GM21381 (cell line): Measurements from ENCODE around the gene BRS3.
"Not testable (repeated sequence)": the region's sequence is repeated elsewhere in the genome, so short reads cannot be mapped to it uniquely, and the experiment has no call there.

ENCODE experiments used
- ATAC-seq: cut with Tn5 transposase; IDR thresholded peaks from one replicate; pipeline ENCODE4 v1.9.1; 2021; ENCODE audit warnings: mild to moderate bottlenecking, moderate library complexity; ENCODE audit not compliant: unreplicated experiment

The BRS3 gene

DNA sequence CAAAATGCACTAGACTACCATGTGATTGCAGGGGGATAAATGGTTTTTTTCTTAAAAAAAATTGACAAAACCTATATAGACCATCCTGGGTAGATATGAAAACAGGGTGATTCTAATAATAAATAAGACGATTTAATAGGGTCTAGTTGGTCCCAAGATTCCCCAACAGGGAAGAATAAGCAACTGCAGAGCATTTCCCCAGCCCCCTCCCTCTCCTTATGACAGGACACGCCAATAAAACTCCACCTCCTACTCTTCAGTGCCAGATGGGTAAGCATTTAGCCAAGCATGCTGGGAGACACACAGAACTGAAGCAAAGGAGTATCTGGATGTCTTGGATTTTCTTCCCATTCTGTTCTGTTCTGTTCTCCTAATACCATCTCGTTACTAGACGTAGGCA lies at the start of gene BRS3:
TSS of gene BRS3 (plus strand) at position 301 of the 400 bp plus-strand sequence. CDS start 168 bp downstream, outside the sequence.
- no peak for ATAC-seq

DNA sequence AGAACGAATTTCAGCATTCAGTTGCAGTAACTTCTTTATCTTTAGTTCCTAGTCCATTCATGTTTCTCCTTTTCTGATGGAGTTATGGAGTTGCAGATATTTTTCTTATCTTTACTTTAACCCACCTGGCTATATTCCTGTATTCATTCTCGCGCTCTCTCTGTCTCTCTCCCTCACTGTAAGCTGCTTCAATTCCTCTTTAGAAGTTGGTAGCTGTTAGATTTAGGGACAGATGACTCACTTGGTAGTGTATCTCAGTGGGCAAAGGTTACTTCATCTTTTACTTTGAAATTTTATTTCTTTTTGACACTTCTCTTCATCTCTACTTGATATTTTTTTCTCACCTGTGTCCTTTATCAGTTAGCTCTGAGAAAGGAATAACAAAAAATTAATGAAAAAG lies 49.6 kb upstream of the BRS3 start:
- no peak for ATAC-seq

DNA sequence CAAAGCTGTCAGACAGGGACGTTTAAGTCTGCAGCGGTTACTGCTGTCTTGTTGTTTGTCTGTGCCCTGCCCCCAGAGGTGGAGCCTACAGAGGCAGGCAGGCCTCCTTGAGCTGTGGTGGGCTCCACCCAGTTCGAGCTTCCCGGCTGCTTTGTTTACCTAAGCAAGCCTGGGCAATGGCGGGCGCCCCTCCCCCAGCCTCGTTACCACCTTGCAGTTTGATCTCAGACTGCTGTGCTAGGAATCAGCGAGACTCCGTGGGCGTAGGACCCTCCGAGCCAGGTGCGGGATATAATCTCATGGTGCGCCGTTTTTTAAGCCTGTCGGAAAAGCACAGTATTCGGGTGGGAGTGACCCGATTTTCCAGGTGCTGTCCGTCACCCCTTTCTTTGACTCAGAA lies 42.1 kb upstream of the BRS3 start:
- ATAC-seq, result not testable (repeated sequence)

- ATAC-seq, result no peak
Measured at GRCh38 chrX:136446208-136446607, 41.5 kb upstream of the BRS3 start.

DNA sequence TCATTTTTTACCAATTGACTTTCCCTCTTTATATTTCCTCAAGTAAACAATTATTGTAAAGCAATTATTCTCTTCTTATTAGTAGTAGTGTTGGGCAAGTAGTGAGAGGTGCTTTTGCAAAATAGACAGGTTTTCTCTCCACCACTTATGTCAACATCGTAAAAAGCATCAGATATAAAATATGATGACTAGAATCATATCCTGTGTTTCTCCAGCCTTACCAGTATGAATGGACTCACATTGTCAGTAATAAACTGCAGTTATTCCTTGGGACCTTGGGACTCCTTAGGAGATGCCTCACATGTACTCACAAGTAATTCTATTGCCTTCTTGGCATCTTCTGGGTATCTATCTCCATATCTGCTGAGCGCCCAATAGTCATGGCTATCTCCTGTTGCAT lies 40.4 kb upstream of the BRS3 start:
- no peak for ATAC-seq

DNA sequence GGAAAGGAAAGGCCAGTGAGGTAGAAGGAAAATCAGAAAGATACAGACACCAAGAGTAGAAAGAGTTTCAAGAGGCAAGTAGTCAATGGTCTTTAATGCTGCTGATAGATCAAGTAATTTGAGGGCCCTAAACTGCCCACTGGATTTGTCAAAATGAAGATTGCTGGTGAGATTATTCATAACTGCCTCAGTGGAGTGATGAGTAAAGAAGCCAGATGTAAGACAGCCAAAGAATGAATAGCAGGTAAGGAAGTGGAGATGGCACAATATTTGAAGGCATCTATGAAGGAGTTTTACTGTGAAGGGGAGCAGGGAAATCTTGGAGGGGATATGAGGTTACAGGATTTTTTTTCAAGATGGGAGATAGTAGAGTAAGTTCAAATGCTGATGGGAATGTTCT lies 39.8 kb upstream of the BRS3 start:
- no peak for ATAC-seq

DNA sequence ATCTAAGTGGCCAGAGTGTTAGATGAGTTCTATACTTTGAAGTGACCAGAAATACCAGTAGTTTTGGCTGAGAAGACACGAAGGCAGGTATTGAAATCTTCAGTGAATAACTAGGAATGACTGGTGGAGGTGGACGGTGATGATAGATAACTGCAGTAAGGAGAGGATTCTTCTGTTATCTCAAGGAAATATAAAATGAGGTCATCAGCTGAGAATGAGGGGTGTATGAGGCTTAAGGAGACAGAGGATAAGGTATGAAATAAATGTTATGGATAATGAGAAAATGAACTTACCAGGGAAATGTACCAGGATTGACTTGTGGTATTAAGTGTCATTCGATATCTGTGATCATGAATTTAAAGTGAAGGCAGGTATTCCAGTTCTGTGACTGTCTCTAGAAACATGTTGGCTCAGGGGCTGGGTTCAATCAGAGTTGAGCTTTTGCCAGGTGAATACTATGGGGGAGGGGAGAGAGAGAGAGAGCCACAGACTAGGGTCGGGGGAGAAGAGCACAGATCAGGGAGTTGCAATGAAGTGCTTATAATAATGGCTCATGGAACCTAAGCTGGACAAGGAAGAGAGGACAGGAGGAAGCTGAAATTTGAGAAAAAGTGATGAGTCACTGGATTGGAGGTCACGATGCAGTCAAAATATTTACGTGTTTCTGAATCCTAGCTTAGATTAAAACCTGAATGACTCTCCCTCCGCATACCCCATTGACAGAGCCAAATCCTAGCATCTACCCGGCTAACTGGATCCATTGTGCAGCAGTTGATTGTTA lies 37.5 kb upstream of the BRS3 start:
- ATAC-seq, result no peak

GRCh38 chrX:136452614-136453013 lies 35.1 kb upstream of the BRS3 start:
- no peak for ATAC-seq

DNA sequence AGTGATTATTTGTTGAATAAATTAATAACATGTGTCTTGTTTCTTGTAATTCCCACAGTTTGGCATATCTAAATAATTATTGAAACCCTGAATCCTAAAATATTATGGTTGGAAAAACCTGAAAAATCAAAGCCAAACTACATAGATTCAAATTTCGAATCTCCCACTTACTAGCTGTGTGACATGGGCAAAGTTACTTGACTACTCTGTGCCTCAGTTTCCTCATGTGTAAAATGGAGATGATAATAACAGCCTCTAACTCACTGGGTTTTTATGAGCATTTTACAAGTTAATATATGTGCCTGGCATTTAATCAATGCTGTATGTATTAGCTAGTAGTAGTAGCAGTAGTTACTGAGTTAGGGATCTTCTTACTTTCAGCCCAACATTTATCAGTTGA lies 34.6 kb upstream of the BRS3 start:
- no peak for ATAC-seq

DNA sequence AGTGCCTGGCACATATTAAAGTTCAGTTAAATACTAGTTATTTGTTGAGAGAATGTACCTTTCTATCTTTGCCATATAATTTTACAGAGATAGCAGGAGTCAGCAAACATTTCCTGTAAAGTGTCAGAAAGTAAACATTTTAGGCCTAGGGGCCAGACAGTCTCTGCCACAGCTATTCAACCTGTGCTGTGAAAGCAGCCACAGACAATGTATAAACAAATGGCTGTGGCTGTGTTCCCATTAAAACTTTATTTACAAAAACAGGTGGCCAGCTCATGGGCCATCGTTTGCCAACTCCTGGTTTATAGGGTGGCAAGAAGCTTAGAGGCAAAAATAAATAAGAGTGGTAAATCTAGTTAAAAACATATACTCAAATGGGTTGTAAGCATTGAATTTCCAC lies 34.0 kb upstream of the BRS3 start:
- ATAC-seq, result no peak

DNA sequence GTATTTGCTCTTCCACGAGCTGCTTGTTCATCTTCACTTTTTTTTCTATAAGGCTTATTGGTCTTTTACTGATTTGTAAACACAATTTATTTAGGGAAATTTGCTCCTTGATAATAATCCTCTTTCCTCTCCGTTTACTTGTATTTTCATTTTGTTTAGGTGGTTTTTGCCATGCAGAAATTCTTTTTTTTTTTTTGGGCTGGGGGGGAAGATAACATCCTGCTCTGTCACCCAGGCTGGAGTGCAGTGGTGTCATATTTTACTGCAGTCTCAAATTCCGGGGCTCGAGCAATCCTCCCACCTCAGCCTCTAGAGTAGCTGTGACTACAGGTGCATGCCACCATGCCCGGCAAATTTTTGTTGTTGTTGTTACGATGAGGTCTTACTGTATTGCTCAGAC lies 31.6 kb upstream of the BRS3 start:
- no peak for ATAC-seq

- ATAC-seq, result no peak
Measured at GRCh38 chrX:136457303-136457917, 30.3 kb upstream of the BRS3 start.

- no peak for ATAC-seq
Measured at GRCh38 chrX:136464589-136464988, 23.2 kb upstream of the BRS3 start.

DNA sequence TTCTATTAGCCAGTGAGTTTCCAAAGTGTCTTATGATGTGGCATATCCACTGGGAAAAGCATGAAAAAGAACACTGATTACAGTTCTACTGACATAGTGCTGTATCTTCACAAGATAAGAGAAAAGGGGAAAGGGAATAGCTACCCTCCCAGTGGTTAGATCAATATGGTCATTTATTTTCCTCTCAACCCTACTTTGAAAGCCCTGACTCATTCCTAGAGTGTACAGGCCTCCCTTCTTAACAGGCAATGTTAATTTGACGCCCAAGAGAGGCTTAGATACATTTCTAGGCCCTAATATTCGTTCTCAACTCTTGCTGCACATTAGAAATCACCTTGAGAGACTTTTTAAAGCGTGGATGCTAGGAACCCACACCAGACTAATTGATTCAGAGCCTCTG lies 20.4 kb upstream of the BRS3 start:
- ATAC-seq, result no peak

DNA sequence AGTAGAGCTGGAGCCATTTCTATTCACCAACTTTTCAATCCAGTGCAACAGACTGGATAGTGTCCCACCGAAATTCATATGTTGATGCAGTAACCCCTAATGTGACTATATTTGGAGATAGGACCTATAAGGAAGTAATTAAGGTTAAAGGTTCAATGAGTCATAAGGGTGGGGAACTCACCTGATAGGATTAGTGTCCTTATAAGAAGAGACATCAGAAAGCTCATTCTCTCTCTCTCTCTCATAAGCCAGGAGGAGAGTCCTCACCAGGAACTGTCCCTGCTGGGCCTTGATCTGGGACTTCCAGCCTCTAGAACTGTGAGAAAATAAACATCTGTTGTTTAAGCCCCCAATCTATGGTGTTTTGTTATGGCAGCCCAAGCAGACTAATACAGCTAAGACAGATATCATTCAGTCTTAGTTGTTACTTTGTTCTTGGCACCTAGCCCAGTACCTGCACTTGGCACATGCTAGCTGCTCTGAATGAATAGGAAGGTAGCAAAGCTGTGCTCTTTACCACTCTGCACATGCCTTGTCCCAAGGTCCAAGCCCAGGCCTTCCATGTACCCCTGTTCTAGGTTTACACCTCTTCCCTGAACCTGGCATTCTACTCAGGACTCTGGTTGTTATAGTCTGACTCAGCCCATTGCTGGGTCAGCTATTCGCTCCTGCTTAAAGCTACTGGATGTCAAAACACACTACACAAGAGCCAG lies 19.2 kb upstream of the BRS3 start:
- ATAC-seq, result no peak

- ATAC-seq, result no peak
Measured at GRCh38 chrX:136473663-136474062, 14.1 kb upstream of the BRS3 start.

GRCh38 chrX:136475236-136475635 lies 12.5 kb upstream of the BRS3 start:
- no peak for ATAC-seq

- no peak for ATAC-seq
Measured at GRCh38 chrX:136476501-136476900, 11.2 kb upstream of the BRS3 start.

- ATAC-seq, result no peak
Measured at GRCh38 chrX:136477026-136477425, 10.7 kb upstream of the BRS3 start.

DNA sequence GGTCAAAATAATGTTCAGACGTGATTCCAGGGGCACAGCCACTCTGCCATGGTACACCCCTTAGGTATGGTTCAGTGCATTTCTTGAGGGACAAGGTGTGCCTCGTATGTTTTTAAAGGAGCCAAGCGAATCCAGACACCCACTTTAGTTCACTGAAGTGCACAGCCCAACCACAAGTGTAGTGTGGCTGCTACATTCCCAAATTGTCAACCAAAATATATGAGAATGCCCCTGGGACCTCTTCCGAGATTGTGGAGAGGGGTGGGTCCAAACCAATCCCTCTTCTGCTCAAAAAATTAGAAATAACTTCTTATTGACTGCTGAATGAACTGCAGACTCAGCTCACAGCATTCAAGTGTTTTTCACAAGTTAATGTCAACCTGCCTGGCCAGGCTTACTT lies 7.4 kb upstream of the BRS3 start:
- ATAC-seq, result no peak

GRCh38 chrX:136488706-136489105 lies 959 bp downstream of the BRS3 start:
- no peak for ATAC-seq

GRCh38 chrX:136491832-136492231 lies 4.1 kb downstream of the BRS3 start:
- ATAC-seq, result no peak
